LNCAP (cell line): ENCODE data around the gene MCOLN1.

Experiments
- CTCF ChIP-seq: fragments of 450-650 bp; IDR thresholded peaks from 2 replicates; pipeline ENCODE4 v1.5.1; 2017; ENCODE audit warnings: mild to moderate bottlenecking

MCOLN1 gene

GRCh38 chr19:7515645-7516151, 6.7 kb upstream of the MCOLN1 start, which contains the start of gene ZNF358:
ZNF358 (plus strand) TSS chr19:7516103; CDS start chr19:7519243, 3,140 bp downstream.
- no peak for TF ChIP-seq CTCF

GRCh38 chr19:7516333-7516732, 6.1 kb upstream of the MCOLN1 start:
- no peak for TF ChIP-seq CTCF

- TF ChIP-seq CTCF = no peak
These were observed 5.5 kb upstream of the MCOLN1 start for GRCh38 chr19:7516878-7517277.

- no peak for TF ChIP-seq CTCF
These were observed 2.9 kb upstream of the MCOLN1 start for GRCh38 chr19:7519361-7520130.

GRCh38 chr19:7520131-7521051, 2.0 kb upstream of the MCOLN1 start:
- no peak for TF ChIP-seq CTCF

GRCh38 chr19:7521551-7522071, 813 bp upstream of the MCOLN1 start:
- no peak for TF ChIP-seq CTCF

- TF ChIP-seq CTCF = no peak
These were observed 671 bp downstream of the MCOLN1 start for GRCh38 chr19:7522923-7523667.
